MCF 10A (cell line): ENCODE results near the gene SLX4IP. TPM values are rescaled to one million over a fixed set of nuclear protein-coding genes. Genes with fewer than 3 reads are reported as not detected.

Source experiments
- BruUV-seq: library from RNA; stranded (reverse); fragments of 400-500 nt; replicated peaks from 2 replicates; lab custom pipeline; 2021; lab: Mats Ljungman, UMichigan
- CTCF ChIA-PET: fragments of 300-600 bp; sonication (Branson Sonifier 250); formaldehyde crosslinking; extraction: SDS; loops from one replicate; lab custom pipeline; 2021; ENCODE audit warnings: antibody characterized with exemption, inconsistent platforms; lab: Yijun Ruan, JAX
- POLR2A ChIA-PET: fragments of 300-600, 350-650 bp; sonication (Branson Sonifier 250); formaldehyde crosslinking; extraction: SDS; loops from one replicate; lab custom pipeline; 2020; ENCODE audit warnings: antibody characterized with exemption, inconsistent platforms; lab: Yijun Ruan, JAX
- DNase-seq: peaks from one replicate; pipeline ENCODE4 v3.0.0-alpha.2; 2018; ENCODE audit not compliant: unreplicated experiment
- H3K27ac Mint-ChIP-seq: one replicate; pipeline ENCODE4 v1.8.0; 2022; ENCODE audit warnings: mild to moderate bottlenecking, low read depth, mixed read lengths; ENCODE audit not compliant: unreplicated experiment
- H3K27me3 Mint-ChIP-seq: one replicate; pipeline ENCODE4 v1.8.0; 2022; ENCODE audit warnings: mixed read lengths; ENCODE audit not compliant: insufficient read depth, unreplicated experiment
- H3K36me3 Mint-ChIP-seq: one replicate; pipeline ENCODE4 v1.8.0; 2022; ENCODE audit warnings: mild to moderate bottlenecking, moderate library complexity, mixed read lengths; ENCODE audit not compliant: insufficient read depth, unreplicated experiment
- H3K4me1 Mint-ChIP-seq: one replicate; pipeline ENCODE4 v1.8.0; 2022; ENCODE audit warnings: mixed read lengths; ENCODE audit not compliant: insufficient read depth, unreplicated experiment
- H3K4me3 Mint-ChIP-seq: one replicate; pipeline ENCODE4 v1.8.0; 2022; ENCODE audit warnings: mild to moderate bottlenecking, moderate library complexity, mixed read lengths; ENCODE audit not compliant: unreplicated experiment
- H3K9me3 Mint-ChIP-seq: one replicate; pipeline ENCODE4 v1.8.0; 2022; ENCODE audit warnings: mixed read lengths; ENCODE audit not compliant: unreplicated experiment
- CTCF ChIP-seq: fragments of 200-600 bp; IDR thresholded peaks from one replicate; pipeline ENCODE4 v1.8.0; 2022; ENCODE audit warnings: antibody characterized with exemption, mild to moderate bottlenecking; ENCODE audit not compliant: unreplicated experiment
- intact Hi-C: fragments of 100-400 bp; cut with micrococcal nuclease; formaldehyde crosslinking; loops from 2 replicates; pipeline ENCODE4 v1.14.1; 2022
- total RNA-seq: library from RNA; stranded (reverse); gene quantifications from 2 replicates; pipeline ENCODE4 v1.2.3, GENCODE V29; 2022

SLX4IP gene
- total RNA-seq, 1 experiment from 2014 or later, result 11.2 TPM

GRCh38 chr20:10673842-10674683 lies 239.0 kb downstream of the SLX4IP start, which contains the start of gene JAG1:
Gene JAG1, minus strand, starts transcription at chr20:10673999. Its CDS starts 469 bp downstream, at chr20:10673530.
- Mint-ChIP-seq H3K9me3 (no peaks in the 10 kb centered on the region), H3K27ac (peak within 1 kb of the TSS; percentile 91), H3K27me3 (no peaks in the 10 kb centered on the region), H3K4me1 (peaks cover 28% of the 10 kb centered on the region), H3K4me3 (peak within 1 kb of the TSS; percentile 98), H3K36me3 (peaks cover 29% of the 10 kb centered on the region)
- TF ChIP-seq CTCF, result no peak
- peak; percentile 95 for DNase-seq
- ChIA-PET CTCF (interaction anchor here (0.6 to 3.3 kb wide), 46 partner anchors 10 to 862 kb away, joined by 3 to 15 read pairs (median 3); no protein-coding TSS in a partner anchor), POLR2A (interaction anchor here (0.6 to 13.1 kb wide), 83 partner anchors 8 to 1227 kb away, joined by 3 to 170 read pairs (median 4); partner anchors contain the start of genes MKKS and SLX4IP)
- intact Hi-C loops, result loop anchor here (1.0 to 10.0 kb wide), 9 partner anchors 91 to 1059 kb away; no protein-coding TSS in a partner anchor
- no TSS peak for BruUV-seq

GRCh38 chr20:10674684-10675449 lies 239.8 kb downstream of the SLX4IP start:
- DNase-seq, result peak; percentile 74
- peak overlapping the region; percentile 61 for H3K27ac Mint-ChIP-seq

GRCh38 chr20:10675450-10675848 lies 240.3 kb downstream of the SLX4IP start:
- BruUV-seq, result no TSS peak
- DNase-seq, result no peak
- Mint-ChIP-seq H3K4me3 (peak overlapping the region; percentile 98), H3K36me3 (peaks cover 22% of the 10 kb centered on the region), H3K9me3 (no peaks in the 10 kb centered on the region), H3K27me3 (no peaks in the 10 kb centered on the region), H3K27ac (peak overlapping the region; percentile 61), H3K4me1 (peaks cover 20% of the 10 kb centered on the region)
- no peak for TF ChIP-seq CTCF
- CTCF ChIA-PET, result interaction anchor here (0.6 to 3.3 kb wide), 37 partner anchors 8 to 860 kb away, joined by 3 to 15 read pairs (median 3); no protein-coding TSS in a partner anchor
- POLR2A ChIA-PET, result interaction anchor here (0.6 to 13.1 kb wide), 27 partner anchors 12 to 597 kb away, joined by 3 to 170 read pairs (median 19); partner anchors contain the start of genes MKKS and SLX4IP
- intact Hi-C loops, result loop anchor here (2.0 to 10.0 kb wide), 4 partner anchors 89 to 1061 kb away; no protein-coding TSS in a partner anchor

More at GRCh38 chr20:10674684-10675449, 239.8 kb downstream of the SLX4IP start:
- Mint-ChIP-seq H3K36me3 (peaks cover 24% of the 10 kb centered on the region), H3K9me3 (no peaks in the 10 kb centered on the region), H3K4me3 (peak overlapping the region; percentile 98), H3K27me3 (no peaks in the 10 kb centered on the region), H3K4me1 (peaks cover 23% of the 10 kb centered on the region)
- CTCF ChIA-PET, result interaction anchor here (0.6 to 3.3 kb wide), 53 partner anchors 9 to 861 kb away, joined by 3 to 15 read pairs (median 3); no protein-coding TSS in a partner anchor
- intact Hi-C loops, result loop anchor here (1.0 to 10.0 kb wide), 9 partner anchors 90 to 1060 kb away; no protein-coding TSS in a partner anchor
- peak; percentile 93 for TF ChIP-seq CTCF
- BruUV-seq, result TSS peak; percentile 61
- POLR2A ChIA-PET, result interaction anchor here (0.6 to 13.1 kb wide), 73 partner anchors 8 to 1226 kb away, joined by 3 to 170 read pairs (median 4); partner anchors contain the start of genes MKKS and SLX4IP
